Measurements from ENCODE around the gene SLC9A9. TPM values are rescaled to one million over a fixed set of nuclear protein-coding genes. Genes with fewer than 3 reads are reported as not detected.
A peak's percentile ranks its signal among the peaks of the same experiment; 100 is the strongest.

SLC9A9 gene
- 10 to 100 TPM in 4 of 5 experiments, 1 to 10 TPM in 1; 9.3 to 21.9 (median 16.6) TPM for total RNA-seq
- 10 to 100 TPM; 15.3 to 23.1 TPM for polyA plus RNA-seq
- total RNA-seq, result 20.9 reads per million, percentile 51 among the genes with 10 or more reads in this experiment

DNA sequence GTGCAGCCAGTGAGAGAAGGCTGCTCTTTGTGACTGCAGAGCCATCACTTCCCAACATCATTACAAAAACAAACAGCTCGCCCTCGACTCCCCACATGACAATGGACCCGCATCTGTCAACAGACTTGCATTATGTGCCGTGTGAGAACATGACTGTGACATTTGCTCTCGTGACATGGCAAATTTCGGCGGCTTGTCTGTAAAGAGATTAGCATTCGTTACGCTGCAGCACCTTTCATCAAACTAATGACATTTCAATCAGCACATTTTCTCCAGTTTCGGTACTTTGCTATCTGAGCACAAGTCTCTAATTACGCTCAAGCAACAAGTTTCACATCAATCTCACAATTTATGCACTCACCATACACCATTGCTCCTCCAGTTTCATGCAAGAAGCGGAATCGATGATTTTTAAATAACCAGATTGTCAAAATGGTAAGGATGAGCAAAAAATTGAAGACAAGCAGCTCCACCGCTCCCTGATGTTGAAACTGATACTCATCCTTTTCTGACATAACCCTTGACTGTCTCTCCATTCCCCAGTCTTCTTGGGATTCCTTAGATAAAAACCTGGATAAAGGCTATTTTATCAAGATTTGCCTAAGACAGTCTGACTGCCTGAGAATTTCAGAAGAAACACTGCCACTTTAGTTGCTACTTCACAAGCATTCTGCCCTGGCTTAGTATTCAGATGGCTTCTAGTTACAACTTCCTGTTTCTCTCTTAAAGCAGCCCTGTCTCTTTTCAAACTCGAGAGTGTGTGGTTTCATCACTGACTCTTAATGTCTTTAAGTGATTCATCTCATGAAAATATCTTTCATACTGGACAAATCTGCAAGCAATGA lies at the start of gene SLC9A9:
Gene SLC9A9 (minus strand): TSS at position 682 of the 845 bp plus-strand sequence. CDS start 146 bp downstream, at position 536.
- Mint-ChIP-seq H3K4me1 (peaks cover 31 to 62% (median 55%) of the 10 kb centered on the region in 7 donors), H3K9me3 (peaks cover 0 to 1% (median 0%) of the 10 kb centered on the region in 11 donors), H3K27me3 (peaks cover 0 to 4% (median 0%) of the 10 kb centered on the region in 5 donors), H3K27ac (peak within 1 kb of the TSS; percentile 80 to 96 (median 90)), H3K4me3 (peak within 1 kb of the TSS; percentile 88 to 98 (median 96)), H3K36me3 (peaks cover 0 to 6% (median 0%) of the 10 kb centered on the region in 5 donors)
- peak within 1 kb of the TSS; percentile 71 for H3K4me3 ChIP-seq (ENCODE audit: low read length)
- H3K27me3 ChIP-seq (ENCODE audit: control insufficient read depth in 2 of 2, insufficient read depth in 2 of 2, low read length in 2 of 2), result no peaks in the 10 kb centered on the region
- ATAC-seq (peak; percentile 93), DNase-seq (peak in 8 of 9 donors; percentile 11 to 50 (median 40))
- POLR2A ChIA-PET, result interaction anchor here (0.8 to 2.6 kb wide), 2 partner anchors 22 to 124 kb away, joined by 3 to 17 read pairs; partner anchors contain the start of gene DIPK2A
- H3K36me3 ChIP-seq (ENCODE audit: control insufficient read depth in 2 of 3, insufficient read depth in 3 of 3, low read length in 3 of 3), result no peaks in the 10 kb centered on the region
- H3K9me3 ChIP-seq (ENCODE audit: control insufficient read depth in 2 of 3, low read length in 3 of 3), result no peaks in the 10 kb centered on the region
- intact Hi-C loops (cut with micrococcal nuclease), result loop anchor here (1.0 to 5.0 kb wide), 7 partner anchors 23 to 1271 kb away; partner anchors contain the start of genes DIPK2A (in 2 of the 2), ATR (in 1 of the 2) and U2SURP (in 1 of the 2)
- H3K4me1 ChIP-seq (ENCODE audit: control insufficient read depth in 2 of 2, insufficient read depth in 2 of 2, low read length in 2 of 2), result peaks cover 17 to 21% of the 10 kb centered on the region in 2 donors
- CTCF ChIA-PET, result interaction anchor here (0.6 to 0.9 kb wide), 2 partner anchors 124 to 844 kb away, joined by 3 read pairs; partner anchors contain the start of gene DIPK2A
- H3K27ac ChIP-seq (ENCODE audit: low read depth, low read length), result peak within 1 kb of the TSS; percentile 72

DNA sequence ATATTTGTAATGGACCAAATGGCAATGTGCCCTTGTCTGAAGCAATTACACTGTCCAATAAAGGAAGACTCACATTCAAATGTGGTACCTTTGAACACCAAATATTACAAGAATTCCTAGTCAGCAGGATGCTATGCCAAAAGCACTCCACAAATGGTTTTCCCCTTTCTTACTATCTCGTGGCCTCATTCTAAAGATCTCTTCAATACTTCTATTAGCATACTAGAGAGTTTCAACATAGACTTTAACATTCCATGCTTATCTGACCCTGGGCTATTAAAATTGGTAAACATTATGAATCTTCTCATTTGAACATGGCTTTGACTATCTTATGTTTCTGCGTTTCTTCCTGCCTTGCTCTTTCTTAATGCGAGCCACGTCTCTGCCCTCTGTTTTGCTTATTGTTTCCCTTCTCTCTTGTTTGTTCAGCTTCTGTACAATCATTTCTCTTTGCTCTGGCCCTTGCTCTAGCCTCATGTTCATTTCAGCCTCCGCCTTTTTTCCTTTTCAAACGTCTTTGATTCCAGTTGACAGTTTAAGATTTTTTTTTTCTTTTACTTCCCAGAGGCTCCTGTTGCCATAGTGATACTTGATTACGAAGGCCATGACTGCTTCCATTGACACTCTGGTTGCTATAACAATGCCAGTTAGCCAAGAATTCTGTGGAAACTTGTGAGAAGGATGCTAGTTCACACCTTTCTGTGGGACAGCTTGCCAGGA lies 49.5 kb upstream of the SLC9A9 start:
- Histone ChIP-seq H3K4me1 (ENCODE audit: control insufficient read depth in 2 of 2, insufficient read depth in 2 of 2, low read length in 2 of 2) (no peaks in the 10 kb centered on the region), H3K9me3 (ENCODE audit: control insufficient read depth in 2 of 3, low read length in 3 of 3) (no peaks in the 10 kb centered on the region), H3K4me3 (ENCODE audit: low read length) (no peak overlapping the region), H3K36me3 (ENCODE audit: control insufficient read depth in 2 of 3, insufficient read depth in 3 of 3, low read length in 3 of 3) (no peaks in the 10 kb centered on the region), H3K27ac (ENCODE audit: low read depth, low read length) (no peak overlapping the region), H3K27me3 (ENCODE audit: control insufficient read depth in 2 of 2, insufficient read depth in 2 of 2, low read length in 2 of 2) (peaks cover 0 to 3% of the 10 kb centered on the region in 2 donors)
- POLR2A ChIA-PET, result no interaction called here
- Mint-ChIP-seq H3K27me3 (peaks cover 0 to 15% (median 7%) of the 10 kb centered on the region in 5 donors), H3K36me3 (no peaks in the 10 kb centered on the region), H3K4me3 (no peak overlapping the region), H3K27ac (no peak overlapping the region), H3K9me3 (no peaks in the 10 kb centered on the region), H3K4me1 (no peaks in the 10 kb centered on the region)
- ATAC-seq, result no peak
- intact Hi-C loops (cut with micrococcal nuclease), result loop anchor here in 1 of 2 donors (2.0 to 5.0 kb wide), 2 partner anchors 53 to 875 kb away; no protein-coding TSS in a partner anchor
- no peak for DNase-seq
- CTCF ChIA-PET, result no interaction called here

GRCh38 chr3:143896486-143896885 lies 48.2 kb upstream of the SLC9A9 start:
- H3K27me3 ChIP-seq (ENCODE audit: control insufficient read depth in 2 of 2, insufficient read depth in 2 of 2, low read length in 2 of 2), result peaks cover 0 to 3% of the 10 kb centered on the region in 2 donors
- no peaks in the 10 kb centered on the region for H3K36me3 ChIP-seq (ENCODE audit: control insufficient read depth in 2 of 3, insufficient read depth in 3 of 3, low read length in 3 of 3)
- ChIA-PET POLR2A (no interaction called here), CTCF (interaction anchor here (0.6 to 1.2 kb wide), 3 partner anchors 67 to 1273 kb away, joined by 3 to 6 read pairs (median 4); no protein-coding TSS in a partner anchor)
- H3K9me3 ChIP-seq (ENCODE audit: control insufficient read depth in 2 of 3, low read length in 3 of 3), result no peaks in the 10 kb centered on the region
- H3K36me3 Mint-ChIP-seq, result no peaks in the 10 kb centered on the region
- no peak overlapping the region for H3K27ac ChIP-seq (ENCODE audit: low read depth, low read length)
- no peaks in the 10 kb centered on the region for H3K9me3 Mint-ChIP-seq
- intact Hi-C loops (cut with micrococcal nuclease), result loop anchor here in 1 of 2 donors (2.0 to 5.0 kb wide), 2 partner anchors 54 to 876 kb away; no protein-coding TSS in a partner anchor
- DNase-seq (no peak), ATAC-seq (no peak)
- H3K4me1 Mint-ChIP-seq, result no peaks in the 10 kb centered on the region
- H3K27me3 Mint-ChIP-seq, result peaks cover 8 to 21% (median 17%) of the 10 kb centered on the region in 5 donors
- no peak overlapping the region for H3K4me3 ChIP-seq (ENCODE audit: low read length)
- H3K4me3 Mint-ChIP-seq, result no peak overlapping the region
- no peaks in the 10 kb centered on the region for H3K4me1 ChIP-seq (ENCODE audit: control insufficient read depth in 2 of 2, insufficient read depth in 2 of 2, low read length in 2 of 2)
- no peak overlapping the region for H3K27ac Mint-ChIP-seq

- Mint-ChIP-seq H3K4me3 (no peak overlapping the region), H3K4me1 (no peaks in the 10 kb centered on the region), H3K9me3 (no peaks in the 10 kb centered on the region), H3K27me3 (peaks cover 8 to 23% (median 17%) of the 10 kb centered on the region in 5 donors), H3K27ac (no peak overlapping the region), H3K36me3 (no peaks in the 10 kb centered on the region)
- Histone ChIP-seq H3K27ac (ENCODE audit: low read depth, low read length) (no peak overlapping the region), H3K4me1 (ENCODE audit: control insufficient read depth in 2 of 2, insufficient read depth in 2 of 2, low read length in 2 of 2) (no peaks in the 10 kb centered on the region), H3K27me3 (ENCODE audit: control insufficient read depth in 2 of 2, insufficient read depth in 2 of 2, low read length in 2 of 2) (peaks cover 0 to 3% of the 10 kb centered on the region in 2 donors), H3K36me3 (ENCODE audit: control insufficient read depth in 2 of 3, insufficient read depth in 3 of 3, low read length in 3 of 3) (no peaks in the 10 kb centered on the region), H3K4me3 (ENCODE audit: low read length) (no peak overlapping the region), H3K9me3 (ENCODE audit: control insufficient read depth in 2 of 3, low read length in 3 of 3) (no peaks in the 10 kb centered on the region)
- intact Hi-C loops (cut with micrococcal nuclease), result loop anchor here in 1 of 2 donors (2.0 to 5.0 kb wide), 2 partner anchors 55 to 876 kb away; no protein-coding TSS in a partner anchor
- ChIA-PET POLR2A (no interaction called here), CTCF (interaction anchor here (0.6 to 1.2 kb wide), 2 partner anchors 67 to 277 kb away, joined by 4 to 6 read pairs; no protein-coding TSS in a partner anchor)
- no peak for DNase-seq
- no peak for ATAC-seq
Measured at GRCh38 chr3:143895805-143896204, 47.5 kb upstream of the SLC9A9 start.

GRCh38 chr3:143888846-143889245 lies 40.6 kb upstream of the SLC9A9 start:
- Mint-ChIP-seq H3K36me3 (no peaks in the 10 kb centered on the region), H3K27ac (no peak overlapping the region), H3K4me1 (no peaks in the 10 kb centered on the region), H3K9me3 (no peaks in the 10 kb centered on the region), H3K4me3 (no peak overlapping the region), H3K27me3 (peaks cover 8 to 30% (median 15%) of the 10 kb centered on the region in 5 donors)
- ATAC-seq (no peak), DNase-seq (no peak)
- no peaks in the 10 kb centered on the region for H3K9me3 ChIP-seq (ENCODE audit: control insufficient read depth in 2 of 3, low read length in 3 of 3)
- no peaks in the 10 kb centered on the region for H3K4me1 ChIP-seq (ENCODE audit: control insufficient read depth in 2 of 2, insufficient read depth in 2 of 2, low read length in 2 of 2)
- no peak overlapping the region for H3K27ac ChIP-seq (ENCODE audit: low read depth, low read length)
- no peaks in the 10 kb centered on the region for H3K27me3 ChIP-seq (ENCODE audit: control insufficient read depth in 2 of 2, insufficient read depth in 2 of 2, low read length in 2 of 2)
- no peaks in the 10 kb centered on the region for H3K36me3 ChIP-seq (ENCODE audit: control insufficient read depth in 2 of 3, insufficient read depth in 3 of 3, low read length in 3 of 3)
- ChIA-PET CTCF (no interaction called here), POLR2A (interaction anchor here (0.6 to 1.2 kb wide), 2 partner anchors 19 to 81 kb away, joined by 3 to 4 read pairs; no protein-coding TSS in a partner anchor)
- intact Hi-C loops (cut with micrococcal nuclease), result loop anchor here in 1 of 2 donors (5.0 kb wide), 1 partner anchor 83 kb away; the partner anchor contains the start of gene DIPK2A
- H3K4me3 ChIP-seq (ENCODE audit: low read length), result no peak overlapping the region

GRCh38 chr3:143888166-143888565 lies 39.9 kb upstream of the SLC9A9 start:
- H3K4me1 Mint-ChIP-seq, result no peaks in the 10 kb centered on the region
- Histone ChIP-seq H3K9me3 (ENCODE audit: control insufficient read depth in 2 of 3, low read length in 3 of 3) (no peaks in the 10 kb centered on the region), H3K27ac (ENCODE audit: low read depth, low read length) (no peak overlapping the region), H3K36me3 (ENCODE audit: control insufficient read depth in 2 of 3, insufficient read depth in 3 of 3, low read length in 3 of 3) (no peaks in the 10 kb centered on the region), H3K27me3 (ENCODE audit: control insufficient read depth in 2 of 2, insufficient read depth in 2 of 2, low read length in 2 of 2) (no peaks in the 10 kb centered on the region), H3K4me1 (ENCODE audit: control insufficient read depth in 2 of 2, insufficient read depth in 2 of 2, low read length in 2 of 2) (no peaks in the 10 kb centered on the region), H3K4me3 (ENCODE audit: low read length) (no peak overlapping the region)
- DNase-seq, result no peak
- no peaks in the 10 kb centered on the region for H3K9me3 Mint-ChIP-seq
- no peak overlapping the region for H3K27ac Mint-ChIP-seq
- ChIA-PET CTCF (no interaction called here), POLR2A (no interaction called here)
- H3K36me3 Mint-ChIP-seq, result no peaks in the 10 kb centered on the region
- intact Hi-C loops (cut with micrococcal nuclease), result loop anchor here in 1 of 2 donors (5.0 kb wide), 1 partner anchor 84 kb away; the partner anchor contains the start of gene DIPK2A
- ATAC-seq, result no peak
- H3K27me3 Mint-ChIP-seq, result peaks cover 8 to 34% (median 15%) of the 10 kb centered on the region in 5 donors
- no peak overlapping the region for H3K4me3 Mint-ChIP-seq
